Muscle of arm (tissue), 12 donors: ENCODE measurements around the gene GLP1R. TPM values are rescaled to one million over a fixed set of nuclear protein-coding genes. Genes with fewer than 3 reads are reported as not detected.

Experiments
- DNase-seq: peaks from one replicate; pipeline ENCODE4 v3.0.0-alpha.2; 2013
- polyA plus RNA-seq, 12 donors: library from polyadenylated mRNA; unstranded; fragments of 120-200 nt; gene quantifications; one replicate each; pipeline ENCODE4 v1.2.1, GENCODE V29; 2013; ENCODE audit not compliant: insufficient read length in 12 of 12

Gene GLP1R
- polyA plus RNA-seq, 12 donors: 0.04 to 0.52 (median 0.17) TPM; not detected in 7

- DNase-seq: no peak
These were observed 36.7 kb downstream of the GLP1R start for GRCh38 chr6:39085129-39085797.

GRCh38 chr6:39086294-39086693 is 37.7 kb downstream of the GLP1R start:
- no peak for DNase-seq

DNA sequence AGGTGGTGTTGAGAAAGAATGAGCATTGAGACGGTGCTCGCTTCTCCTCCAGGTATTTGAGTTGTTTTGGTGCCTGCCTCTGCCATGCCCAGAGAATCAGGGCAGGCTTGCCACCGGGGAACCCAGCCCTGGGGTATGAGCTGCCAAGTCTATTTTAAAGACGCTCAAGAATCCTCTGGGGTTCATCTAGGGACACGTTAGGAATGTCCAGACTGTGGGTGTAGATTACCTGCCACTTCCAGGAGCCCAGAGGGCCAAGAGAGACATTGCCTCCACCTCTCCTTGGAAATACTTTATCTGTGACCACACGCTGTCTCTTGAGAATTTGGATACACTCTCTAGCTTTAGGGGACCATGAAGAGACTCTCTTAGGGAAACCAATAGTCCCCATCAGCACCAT is 38.1 kb downstream of the GLP1R start:
- no peak for DNase-seq

DNA sequence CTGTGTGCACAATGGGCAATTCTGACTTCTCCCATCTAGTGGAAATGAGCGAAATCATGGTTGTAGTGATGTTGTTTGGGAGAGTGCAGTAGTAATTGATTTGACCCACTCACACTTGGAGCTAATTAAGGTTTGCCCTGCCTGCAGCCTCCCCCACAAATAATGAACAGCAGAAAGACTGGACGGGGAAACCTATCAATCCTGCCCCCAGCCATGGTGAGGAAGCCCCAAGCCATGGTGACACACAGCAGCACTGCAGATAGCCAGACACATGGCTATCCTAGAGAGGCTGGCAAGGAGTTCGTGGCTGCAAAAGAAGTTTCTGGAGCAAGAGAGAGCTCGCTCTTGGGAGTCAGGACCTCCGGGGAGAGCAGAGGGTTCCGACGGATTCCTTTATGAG is 38.6 kb downstream of the GLP1R start:
- DNase-seq: no peak

DNA sequence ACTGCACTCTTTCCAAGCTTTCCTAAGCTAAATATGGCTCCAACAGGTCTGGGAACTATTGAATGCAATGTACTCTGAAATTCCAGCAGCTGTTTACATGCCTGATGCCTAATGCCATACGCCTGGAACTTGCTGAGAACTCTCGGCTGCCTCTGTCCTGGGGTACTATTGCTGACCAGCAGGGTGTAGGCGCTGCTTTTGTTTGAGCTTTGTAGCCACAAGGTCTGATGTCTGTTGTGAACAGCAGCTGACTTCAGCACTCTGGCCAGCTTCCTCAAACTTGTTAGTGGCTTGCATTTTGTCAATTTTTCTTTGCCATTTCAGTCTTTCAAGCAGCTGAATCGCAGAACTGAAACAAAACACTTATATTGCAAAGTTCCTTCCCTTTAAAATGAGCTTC is 39.8 kb downstream of the GLP1R start:
- peak; percentile 45 for DNase-seq

GRCh38 chr6:39090036-39090435 is 41.5 kb downstream of the GLP1R start:
- no peak for DNase-seq

GRCh38 chr6:39091220-39091619 is 42.6 kb downstream of the GLP1R start:
- no peak for DNase-seq

DNA sequence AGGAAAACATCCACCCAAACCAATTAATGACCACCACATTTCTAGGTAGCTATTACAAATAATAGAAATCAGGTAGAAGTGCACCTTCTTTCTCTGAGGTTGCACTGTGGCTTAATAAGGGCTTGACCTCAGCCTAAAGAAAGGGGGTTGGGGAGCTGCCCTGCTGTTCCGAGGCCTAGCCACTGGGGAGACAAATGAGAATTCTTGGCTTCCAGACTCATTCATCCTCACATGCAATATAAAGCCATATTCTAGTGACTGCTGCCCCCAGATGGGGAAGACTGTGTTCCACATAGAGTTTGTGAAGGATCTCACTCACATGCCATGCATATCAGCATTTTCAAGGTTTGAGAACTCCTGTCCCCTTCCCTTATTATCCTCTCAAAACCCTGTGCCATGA is 43.5 kb downstream of the GLP1R start:
- no peak for DNase-seq

DNA sequence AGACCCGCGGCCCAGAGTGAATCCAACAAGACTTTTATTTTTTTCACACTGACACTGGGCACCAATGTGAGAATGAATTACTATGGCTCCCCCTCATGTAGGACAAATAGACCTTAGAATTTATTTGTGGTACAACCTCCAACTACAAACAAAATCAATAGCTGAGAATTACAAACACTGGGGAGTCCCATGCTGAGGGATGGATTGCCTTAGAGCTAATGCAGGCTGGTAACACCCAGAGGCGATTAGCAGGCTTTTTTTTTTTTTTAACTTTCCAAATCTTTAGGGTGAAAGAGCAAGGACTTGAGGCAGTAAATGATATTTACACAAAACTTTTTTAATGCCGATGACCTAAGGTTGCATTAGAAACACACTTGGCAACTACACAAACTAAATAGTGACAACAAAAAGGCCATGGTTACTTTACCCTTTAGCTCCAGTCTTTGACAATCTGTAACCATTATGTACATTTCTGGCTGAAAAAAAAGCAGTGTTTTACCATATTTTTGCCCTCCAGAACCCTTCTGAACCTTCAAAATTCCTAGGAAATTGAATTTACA is 44.6 kb downstream of the GLP1R start:
- DNase-seq: no peak

- no peak for DNase-seq
These were observed 47.0 kb downstream of the GLP1R start for GRCh38 chr6:39095578-39095977.

DNA sequence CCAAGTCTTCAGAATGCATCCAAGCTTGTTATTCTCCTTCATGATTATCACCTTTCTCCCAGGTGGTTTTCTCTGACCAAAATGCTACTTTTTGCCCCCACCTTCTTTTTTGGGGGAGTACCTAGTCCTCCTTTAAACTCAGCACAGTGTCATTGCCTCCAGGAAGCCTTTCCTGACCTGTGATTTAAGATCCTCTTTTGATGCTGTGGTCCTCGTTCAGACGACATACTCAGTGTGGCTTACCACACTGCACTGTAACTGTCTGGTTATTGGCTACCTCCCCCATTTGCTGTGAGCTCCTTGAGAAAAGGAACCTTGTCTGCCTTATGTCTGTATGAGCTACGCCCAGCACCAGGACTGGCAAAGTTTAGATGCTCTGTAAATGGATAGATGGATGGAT is 51.8 kb downstream of the GLP1R start:
- DNase-seq: no peak

DNA sequence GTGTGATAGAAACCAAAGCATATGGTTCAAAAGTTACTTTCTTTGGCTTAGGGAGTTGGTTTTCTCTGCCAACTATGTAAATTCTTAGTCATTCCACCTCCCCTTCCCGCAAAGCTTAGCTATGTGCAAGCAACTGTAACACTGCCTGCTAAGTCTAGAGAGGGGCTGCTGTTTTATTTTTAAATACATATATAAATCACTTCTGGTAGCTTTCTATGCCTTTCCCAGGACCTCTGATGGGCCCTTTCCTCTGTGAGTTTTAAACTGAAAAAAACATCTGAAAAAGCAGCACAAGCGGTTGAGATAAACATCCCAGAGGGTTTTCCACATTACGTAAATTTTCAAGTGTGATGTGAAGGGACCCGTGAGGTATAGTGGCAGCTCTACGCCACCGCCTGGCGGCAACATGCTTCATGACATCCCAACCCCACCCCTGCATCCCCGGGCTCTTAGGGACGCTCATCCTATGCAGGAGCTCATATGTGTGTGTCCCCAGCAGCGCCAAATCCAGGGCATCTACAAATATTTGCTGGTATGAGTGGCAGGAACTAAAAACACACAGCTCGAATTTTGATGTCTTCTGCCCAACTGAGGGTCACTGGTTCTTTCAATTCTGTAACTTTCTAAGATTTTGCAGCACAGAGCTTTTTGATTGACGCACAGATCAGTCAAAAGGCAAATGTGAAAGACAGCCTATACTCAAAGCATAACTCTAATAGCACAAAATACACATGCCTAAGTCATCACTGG is 53.7 kb downstream of the GLP1R start:
- peak; percentile 34 for DNase-seq

DNA sequence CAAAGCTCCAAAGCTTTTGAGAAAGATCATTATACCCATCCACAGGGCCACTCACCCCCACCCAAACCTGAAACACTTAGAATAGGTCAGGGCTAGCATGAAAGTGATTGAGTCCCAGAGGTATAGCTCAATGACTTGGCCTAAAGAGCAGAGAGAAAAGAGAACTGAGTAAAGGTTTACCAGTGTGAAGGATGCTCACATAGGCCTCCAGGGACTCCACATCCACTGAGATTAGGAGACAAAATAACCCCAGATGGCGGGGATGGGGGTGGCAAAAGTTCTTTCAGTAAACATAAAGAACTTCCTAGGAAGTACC is 54.2 kb downstream of the GLP1R start:
- DNase-seq: no peak

DNA sequence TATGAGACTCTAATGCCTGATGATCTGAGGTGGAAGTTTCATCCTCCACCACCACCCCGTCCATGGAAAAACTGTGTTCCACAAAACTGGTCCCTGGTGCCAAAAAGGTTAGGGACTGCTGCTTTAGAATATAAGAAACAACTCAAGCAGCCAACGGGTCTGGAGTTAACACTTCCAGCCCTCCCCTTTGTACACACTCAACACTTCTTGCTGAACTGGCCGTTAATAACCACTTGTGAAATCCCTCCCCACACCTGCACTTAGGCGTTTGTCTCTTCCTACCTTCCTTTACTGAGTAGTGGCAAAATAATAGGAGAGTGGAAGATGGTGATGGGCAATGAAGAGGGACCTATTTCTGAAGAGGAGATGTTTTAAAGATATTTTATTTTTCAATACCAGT is 55.9 kb downstream of the GLP1R start:
- DNase-seq: no peak

GRCh38 chr6:39107034-39107433 is 58.5 kb downstream of the GLP1R start:
- DNase-seq: no peak

DNA sequence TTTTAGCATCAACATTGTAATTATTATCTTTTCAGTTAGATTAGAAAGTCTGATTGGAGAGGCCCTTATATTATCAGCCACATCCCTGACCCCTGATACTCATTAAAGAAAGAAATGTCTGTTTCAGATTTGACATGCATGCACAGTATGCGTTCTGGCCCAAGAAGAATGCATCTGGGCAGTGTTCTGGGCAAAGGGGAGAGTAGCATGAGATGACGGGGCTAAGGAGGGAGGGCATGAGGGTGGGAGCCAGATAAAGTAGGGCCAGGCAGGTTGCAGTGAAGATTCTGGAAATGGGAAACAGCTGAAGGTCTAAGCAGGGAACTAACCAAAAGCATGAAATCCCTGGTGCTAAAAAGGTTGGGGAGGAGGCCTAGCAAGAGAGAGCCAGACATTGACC is 59.1 kb downstream of the GLP1R start:
- no peak for DNase-seq

GRCh38 chr6:39108041-39108839 is 59.7 kb downstream of the GLP1R start:
- no peak for DNase-seq

DNA sequence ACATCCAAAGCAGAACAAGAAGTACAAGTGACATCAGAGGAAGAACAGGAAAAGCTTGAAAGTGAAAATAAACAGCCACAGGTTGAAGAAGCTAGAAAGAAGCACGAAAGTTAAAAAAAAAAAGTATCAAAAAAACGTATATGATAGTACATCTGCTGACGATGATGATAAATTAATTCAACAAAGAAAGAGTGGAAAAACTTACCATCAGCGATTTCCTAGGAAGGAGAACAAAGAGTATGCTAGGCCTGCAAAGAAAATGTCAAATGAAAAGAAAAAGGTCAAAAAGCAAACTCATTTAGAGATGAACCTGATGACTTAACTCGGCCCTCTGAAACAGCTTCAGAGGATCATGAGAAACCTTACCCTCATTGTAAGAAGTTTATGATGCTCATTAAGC is 62.7 kb downstream of the GLP1R start:
- no peak for DNase-seq

DNA sequence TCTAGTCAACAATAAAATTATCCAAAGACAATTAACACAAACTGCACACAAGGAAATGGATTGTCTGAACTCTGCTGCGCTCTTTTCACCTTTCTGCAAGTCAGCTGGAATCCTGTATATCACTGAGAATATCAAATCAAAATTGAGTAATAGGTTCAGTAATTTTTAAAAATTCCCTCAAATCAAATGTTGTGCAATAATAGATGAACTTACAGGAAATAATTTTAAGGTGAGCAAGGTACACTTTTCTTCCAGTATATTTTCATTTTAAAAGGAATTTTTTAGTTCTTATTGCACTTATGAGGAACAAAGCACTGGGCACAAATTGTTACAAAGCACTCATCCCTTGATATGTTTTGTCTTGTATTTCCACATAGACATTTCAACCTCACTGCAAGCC is 65.2 kb downstream of the GLP1R start:
- no peak for DNase-seq

DNA sequence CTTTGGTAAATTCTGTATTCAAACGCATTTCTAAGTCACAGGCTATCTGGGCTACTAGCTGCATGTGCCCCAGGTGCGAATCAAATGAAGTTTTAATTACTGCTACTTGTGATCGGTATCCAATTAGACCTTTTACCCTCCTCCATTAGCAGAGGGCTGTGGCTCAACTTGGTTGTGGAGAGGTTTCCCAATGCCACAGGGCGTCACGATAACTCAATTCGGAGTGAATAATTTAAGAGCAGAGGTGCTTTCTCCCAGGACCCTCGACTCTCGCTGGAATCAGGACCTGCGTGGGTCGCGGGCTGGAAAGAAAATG is 65.8 kb downstream of the GLP1R start:
- DNase-seq: no peak

DNA sequence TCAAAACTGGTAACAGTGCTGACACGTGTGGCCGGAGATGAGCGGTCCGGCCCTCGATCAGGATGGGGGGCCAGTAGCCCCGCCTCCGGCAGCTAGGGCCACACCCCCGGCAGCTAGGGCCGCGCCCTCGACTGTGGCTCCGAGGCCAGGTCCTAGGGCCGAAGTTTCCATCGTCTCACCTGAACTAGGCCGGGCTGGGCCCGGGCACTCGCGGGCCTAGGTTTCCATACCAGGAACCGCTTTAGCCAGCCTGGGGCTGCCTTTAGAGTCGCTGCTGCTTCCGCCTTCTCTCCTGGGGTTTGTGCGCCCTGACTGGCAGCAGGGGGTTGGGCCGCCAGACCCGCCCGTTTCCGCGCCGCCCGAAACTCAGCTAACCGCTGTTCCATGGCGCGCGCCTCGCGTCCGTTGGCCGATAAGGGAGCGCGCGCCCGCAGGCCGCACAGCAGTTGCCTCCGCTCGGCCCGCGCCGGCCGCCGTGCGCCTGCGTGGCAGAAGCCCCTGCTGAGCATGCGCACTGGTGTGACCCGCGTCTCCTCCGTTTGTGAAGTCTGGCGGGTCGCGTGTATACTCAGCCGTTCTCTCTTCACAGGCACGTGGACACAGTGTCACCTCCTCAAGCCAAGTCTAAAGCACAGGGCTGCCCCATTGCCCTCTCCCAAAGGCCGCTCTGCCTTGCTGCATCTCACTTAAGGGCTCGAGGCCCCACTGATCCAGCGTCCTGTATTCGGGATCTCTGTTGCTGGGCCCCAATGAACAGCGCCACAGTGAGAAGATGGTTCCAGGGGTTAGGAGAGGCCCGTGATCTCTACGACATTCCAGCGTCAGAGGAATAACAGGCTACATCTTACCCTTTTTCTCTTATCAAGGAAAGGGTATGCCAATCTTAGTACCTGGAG is 66.4 kb downstream of the GLP1R start, which contains the start of gene SAYSD1:
Gene SAYSD1 (minus strand): TSS at position 483 of the 896 bp plus-strand sequence. CDS start 97 bp downstream, at position 386.
- peak; percentile 93 for DNase-seq

- DNase-seq: no peak
These were observed 70.3 kb downstream of the GLP1R start for GRCh38 chr6:39118921-39119320.
